Caco-2 (cell line): ENCODE measurements around the gene C11orf65. TPM values are rescaled to one million over a fixed set of nuclear protein-coding genes. Genes with fewer than 3 reads are reported as not detected.

Experiments
- BruUV-seq: library from RNA; stranded (reverse); fragments of 400-500 nt; replicated peaks from 2 replicates; lab custom pipeline; 2021; lab: Mats Ljungman, UMichigan
- CTCF ChIA-PET: fragments of 300-600 bp; sonication (Branson Sonifier 250); formaldehyde crosslinking; loops from one replicate; lab custom pipeline; 2022; ENCODE audit warnings: antibody characterized with exemption; lab: Charles Lee
- POLR2A ChIA-PET: fragments of 300-600 bp; sonication (Branson Sonifier 250); formaldehyde crosslinking; loops from one replicate; lab custom pipeline; 2022; ENCODE audit warnings: antibody characterized with exemption; lab: Charles Lee
- DNase-seq, 2 experiments: peaks; one replicate each; pipeline versions ENCODE4 v3.0.0 to v3.0.0-alpha.2; 2020 to 2022
- H3K27me3 ChIP-seq: replicated peaks from 2 replicates; pipeline ENCODE4 v1.6.0; 2011; ENCODE audit warnings: low read length; ENCODE audit not compliant: control insufficient read depth, insufficient read depth
- H3K36me3 ChIP-seq: 2 replicates; pipeline ENCODE4 v1.5.1; 2011; ENCODE audit warnings: low read length; ENCODE audit not compliant: control insufficient read depth, insufficient read depth
- H3K4me1 ChIP-seq: fragments of 250-450 bp; sonication (Bioruptor Pico); 2 replicates; pipeline ENCODE4 v1.5.1; 2020; ENCODE audit warnings: mild to moderate bottlenecking
- H3K4me3 ChIP-seq: 2 replicates; pipeline ENCODE4 v1.5.1; 2011; ENCODE audit warnings: low read depth, mild to moderate bottlenecking, control low read depth, low read length
- H3K9me3 ChIP-seq: fragments of 250-450 bp; sonication (Bioruptor Pico); 2 replicates; pipeline ENCODE4 v1.5.1; 2020; ENCODE audit warnings: mild to moderate bottlenecking, moderate library complexity
- H3K27ac Mint-ChIP-seq: one replicate; pipeline ENCODE4 v1.8.0; 2022; ENCODE audit warnings: mixed read lengths; ENCODE audit not compliant: unreplicated experiment
- H3K27me3 Mint-ChIP-seq: one replicate; pipeline ENCODE4 v1.8.0; 2022; ENCODE audit warnings: mixed read lengths; ENCODE audit not compliant: insufficient read depth, unreplicated experiment
- H3K36me3 Mint-ChIP-seq: one replicate; pipeline ENCODE4 v1.8.0; 2022; ENCODE audit warnings: mild to moderate bottlenecking, mixed read lengths; ENCODE audit not compliant: insufficient read depth, unreplicated experiment
- H3K4me1 Mint-ChIP-seq: one replicate; pipeline ENCODE4 v1.8.0; 2022; ENCODE audit warnings: low read depth, mixed read lengths; ENCODE audit not compliant: unreplicated experiment
- H3K4me3 Mint-ChIP-seq: one replicate; pipeline ENCODE4 v1.8.0; 2022; ENCODE audit warnings: mild to moderate bottlenecking, moderate library complexity, mixed read lengths; ENCODE audit not compliant: unreplicated experiment
- H3K9me3 Mint-ChIP-seq: one replicate; pipeline ENCODE4 v1.8.0; 2022; ENCODE audit warnings: mixed read lengths; ENCODE audit not compliant: unreplicated experiment
- CTCF ChIP-seq, 2 experiments: fragments of 200-600 bp in 1 of 2; IDR thresholded peaks; 1 replicate in 1 of 2; 2 replicates in 1 of 2; pipeline versions ENCODE4 v1.5.1 to v1.8.0; 2011 to 2022; ENCODE audit warnings: antibody characterized with exemption in 1 of 2, control low read depth in 1 of 2, inconsistent platforms in 1 of 2, low read depth in 1 of 2, low read length in 1 of 2, mild to moderate bottlenecking in 1 of 2, moderate library complexity in 1 of 2; ENCODE audit not compliant: insufficient read depth in 1 of 2, severe bottlenecking in 1 of 2, unreplicated experiment in 1 of 2
- intact Hi-C: fragments of 100-400 bp; cut with micrococcal nuclease; formaldehyde crosslinking; loops from one replicate; pipeline ENCODE4 v1.10.0; 2022; ENCODE audit not compliant: unreplicated experiment
- total RNA-seq: library from RNA; stranded (reverse); gene quantifications from 2 replicates; pipeline ENCODE4 v1.2.3, GENCODE V29; 2022

C11orf65 gene
- total RNA-seq, 1 experiment from 2014 or later = 1.0 TPM

- DNase-seq = peak; percentile 69 to 70
- Histone ChIP-seq H3K4me3 (no peak overlapping the region), H3K27me3 (no peaks in the 10 kb centered on the region), H3K9me3 (no peaks in the 10 kb centered on the region), H3K36me3 (no peaks in the 10 kb centered on the region), H3K4me1 (peaks cover 37% of the 10 kb centered on the region)
- H3K36me3 Mint-ChIP-seq = peaks cover 31% of the 10 kb centered on the region
- H3K9me3 Mint-ChIP-seq = no peaks in the 10 kb centered on the region
- H3K4me3 Mint-ChIP-seq = peak overlapping the region; percentile 92
- ChIA-PET POLR2A (interaction anchor here (0.5 to 1.4 kb wide), 4 partner anchors 10 to 93 kb away, joined by 3 to 4 read pairs (median 3); partner anchors contain the start of gene EXPH5), CTCF (no interaction called here)
- H3K27ac Mint-ChIP-seq = peak overlapping the region; percentile 19
- TF ChIP-seq CTCF (IDR thresholded peaks at IDR 0.05; ENCODE audit: insufficient read depth in 1 of 2, low read depth in 1 of 2, low read length in 1 of 2, severe bottlenecking in 1 of 2, unreplicated experiment in 1 of 2) = no peak
- BruUV-seq = no TSS peak
- H3K4me1 Mint-ChIP-seq = peaks cover 49% of the 10 kb centered on the region
- intact Hi-C loops = loop anchor here (5.0 kb wide), 1 partner anchor 383 kb away; no protein-coding TSS in a partner anchor
- no peaks in the 10 kb centered on the region for H3K27me3 Mint-ChIP-seq
Measured at GRCh38 chr11:108500721-108501120, 33.4 kb upstream of the C11orf65 start.

GRCh38 chr11:108500169-108500568 is 32.8 kb upstream of the C11orf65 start:
- Histone ChIP-seq H3K9me3 (no peaks in the 10 kb centered on the region), H3K36me3 (no peaks in the 10 kb centered on the region), H3K27me3 (no peaks in the 10 kb centered on the region), H3K4me1 (peaks cover 37% of the 10 kb centered on the region), H3K4me3 (no peak overlapping the region)
- Mint-ChIP-seq H3K9me3 (no peaks in the 10 kb centered on the region), H3K36me3 (peaks cover 33% of the 10 kb centered on the region), H3K4me3 (peak overlapping the region; percentile 92), H3K27ac (peak overlapping the region; percentile 19), H3K27me3 (no peaks in the 10 kb centered on the region), H3K4me1 (peaks cover 49% of the 10 kb centered on the region)
- ChIA-PET CTCF (no interaction called here), POLR2A (interaction anchor here (0.5 to 1.4 kb wide), 4 partner anchors 10 to 93 kb away, joined by 3 to 4 read pairs (median 3); partner anchors contain the start of gene EXPH5)
- DNase-seq = no peak
- no peak for TF ChIP-seq CTCF (IDR thresholded peaks at IDR 0.05; ENCODE audit: insufficient read depth in 1 of 2, low read depth in 1 of 2, low read length in 1 of 2, severe bottlenecking in 1 of 2, unreplicated experiment in 1 of 2)
- intact Hi-C loops = loop anchor here (5.0 kb wide), 1 partner anchor 383 kb away; no protein-coding TSS in a partner anchor
- BruUV-seq = no TSS peak

- ChIA-PET POLR2A (no interaction called here), CTCF (no interaction called here)
- no peaks in the 10 kb centered on the region for H3K9me3 Mint-ChIP-seq
- peak overlapping the region; percentile 98 for H3K27ac Mint-ChIP-seq
- Histone ChIP-seq H3K9me3 (no peaks in the 10 kb centered on the region), H3K4me1 (peaks cover 37% of the 10 kb centered on the region), H3K4me3 (peak overlapping the region; percentile 74), H3K27me3 (no peaks in the 10 kb centered on the region), H3K36me3 (no peaks in the 10 kb centered on the region)
- intact Hi-C loops = loop anchor here (2.0 to 5.0 kb wide), 3 partner anchors 73 to 182 kb away; no protein-coding TSS in a partner anchor
- no peaks in the 10 kb centered on the region for H3K27me3 Mint-ChIP-seq
- no TSS peak for BruUV-seq
- H3K36me3 Mint-ChIP-seq = peaks cover 40% of the 10 kb centered on the region
- no peak for TF ChIP-seq CTCF (IDR thresholded peaks at IDR 0.05; ENCODE audit: insufficient read depth in 1 of 2, low read depth in 1 of 2, low read length in 1 of 2, severe bottlenecking in 1 of 2, unreplicated experiment in 1 of 2)
- DNase-seq = no peak
- H3K4me3 Mint-ChIP-seq = peak overlapping the region; percentile 92
- H3K4me1 Mint-ChIP-seq = peaks cover 49% of the 10 kb centered on the region
Measured at GRCh38 chr11:108498816-108499408, 31.6 kb upstream of the C11orf65 start.
